HL-60/S4 treated with retinoic acid at 250 ng/mL for 4 days and 3 days (cell line): ENCODE results near the gene COL26A1.
"Not testable (repeated sequence)": the region's sequence is repeated elsewhere in the genome, so short reads cannot be mapped to it uniquely, and the experiment has no call there.

Source experiments
- in situ Hi-C: fragments of 300-500 bp; cut with MboI; formaldehyde crosslinking; loops from 2 replicates; pipeline ENCODE4 v1.7.0; 2022; ENCODE audit warnings: low sequenced_read_pairs

The COL26A1 gene

DNA sequence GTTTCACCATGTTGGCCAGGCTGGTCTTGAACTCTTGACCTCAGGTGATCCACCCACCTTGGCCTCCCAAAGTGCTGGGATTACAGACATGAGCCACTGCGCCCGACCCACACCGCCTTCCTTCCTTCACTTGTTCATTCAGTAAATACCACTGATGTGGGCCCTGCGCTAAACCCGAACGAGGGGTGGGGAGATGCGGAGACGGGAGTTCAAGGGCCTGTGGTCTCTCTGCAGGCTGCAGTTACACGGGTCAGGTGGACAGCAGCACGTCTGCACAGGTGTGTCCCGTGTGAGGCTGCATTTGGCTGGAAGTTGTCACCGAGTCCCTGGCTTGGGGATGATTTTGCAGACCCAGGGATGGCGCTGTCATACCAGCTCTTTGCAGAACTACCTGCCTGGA is 38.1 kb downstream of the COL26A1 start:
- in situ Hi-C loops = no loop called here

DNA sequence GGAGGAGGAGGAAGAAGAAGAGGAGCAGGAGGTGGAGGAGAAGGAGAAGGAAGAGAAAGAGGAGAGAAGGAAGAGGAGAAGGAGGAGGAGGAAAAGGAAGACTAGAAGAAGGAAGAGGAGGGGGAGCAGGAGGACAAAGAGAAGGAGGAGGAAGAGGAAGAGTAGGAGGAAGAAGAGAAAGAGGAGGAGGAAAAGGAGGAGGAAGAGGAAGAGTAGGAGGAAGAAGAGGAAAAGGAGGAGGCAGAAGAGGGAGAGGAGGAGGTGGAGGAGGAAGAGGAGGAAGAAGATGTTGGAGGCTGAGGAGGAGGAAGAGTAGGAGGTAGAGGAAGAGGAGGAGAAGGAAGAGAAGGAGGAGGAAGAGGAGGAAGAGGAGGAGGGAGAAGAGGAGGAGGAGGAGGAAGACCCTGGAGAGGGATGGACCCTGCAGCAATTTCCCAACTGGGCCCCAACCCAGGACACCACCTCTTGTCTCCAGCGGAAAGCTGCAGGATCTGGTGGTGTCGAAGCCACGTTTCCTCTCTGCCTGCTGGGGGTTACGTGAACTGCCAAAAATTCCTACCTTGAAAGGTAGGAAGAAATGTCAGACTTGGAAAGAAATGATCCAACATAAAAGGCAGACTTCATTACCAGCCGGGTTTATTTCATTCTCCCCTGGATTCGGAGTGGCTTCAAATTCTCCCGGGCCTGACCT is 38.9 kb downstream of the COL26A1 start:
- in situ Hi-C loops = no loop called here

DNA sequence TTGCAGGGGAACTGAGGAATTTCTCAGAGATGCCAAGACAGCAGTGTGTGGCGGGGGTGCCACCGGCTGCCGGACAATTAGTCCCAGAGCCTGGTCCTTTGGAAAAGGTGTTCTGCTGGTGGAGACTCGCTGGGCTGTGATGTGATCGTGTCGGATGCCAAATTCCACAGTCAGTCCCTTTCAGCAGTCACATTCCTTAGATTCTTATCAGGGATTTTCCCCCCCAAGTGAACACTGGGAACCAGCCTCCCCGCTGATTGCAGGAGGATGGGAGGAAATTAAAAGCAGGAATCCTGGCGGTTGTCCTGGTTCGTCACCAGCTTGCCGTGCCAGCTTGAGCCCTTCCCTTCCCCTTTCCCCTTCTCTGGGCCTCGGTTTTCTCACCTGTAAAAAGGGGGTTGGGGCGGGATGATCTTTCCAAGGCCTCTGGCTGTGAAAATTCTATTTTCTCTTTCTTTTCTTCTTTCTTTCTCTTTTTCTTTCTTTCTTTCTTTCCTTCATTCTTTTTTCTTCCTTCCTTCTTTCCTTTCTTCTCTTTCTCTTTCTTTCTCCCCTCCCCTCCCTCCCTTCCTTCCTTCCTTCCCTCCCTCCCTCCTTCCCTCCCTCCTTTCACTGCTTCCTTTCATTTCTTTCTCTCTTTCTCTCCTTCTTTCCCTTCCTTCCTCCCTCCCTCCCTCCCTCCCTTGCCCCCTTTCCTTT is 39.6 kb downstream of the COL26A1 start:
- in situ Hi-C loops = no loop called here

DNA sequence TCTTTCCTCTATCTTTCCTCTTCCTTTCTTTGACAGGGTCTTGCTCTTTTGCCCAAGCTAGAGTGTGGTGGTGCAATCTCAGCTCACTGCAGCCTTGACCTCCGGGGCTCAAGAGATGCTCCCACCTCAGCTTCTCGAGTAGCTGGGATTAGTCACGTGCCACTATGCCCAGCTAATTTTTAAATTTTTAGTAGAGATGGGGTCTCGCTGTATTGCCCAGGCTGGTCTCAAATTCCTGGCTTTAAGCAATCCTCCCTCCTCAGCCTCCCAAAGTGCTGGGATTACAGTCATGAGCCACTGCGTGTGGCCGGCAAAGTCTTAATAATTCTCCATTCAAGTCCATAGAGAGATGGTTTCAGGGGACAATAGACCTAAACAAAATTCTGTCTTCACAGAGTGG is 40.2 kb downstream of the COL26A1 start:
- in situ Hi-C loops = no loop called here

DNA sequence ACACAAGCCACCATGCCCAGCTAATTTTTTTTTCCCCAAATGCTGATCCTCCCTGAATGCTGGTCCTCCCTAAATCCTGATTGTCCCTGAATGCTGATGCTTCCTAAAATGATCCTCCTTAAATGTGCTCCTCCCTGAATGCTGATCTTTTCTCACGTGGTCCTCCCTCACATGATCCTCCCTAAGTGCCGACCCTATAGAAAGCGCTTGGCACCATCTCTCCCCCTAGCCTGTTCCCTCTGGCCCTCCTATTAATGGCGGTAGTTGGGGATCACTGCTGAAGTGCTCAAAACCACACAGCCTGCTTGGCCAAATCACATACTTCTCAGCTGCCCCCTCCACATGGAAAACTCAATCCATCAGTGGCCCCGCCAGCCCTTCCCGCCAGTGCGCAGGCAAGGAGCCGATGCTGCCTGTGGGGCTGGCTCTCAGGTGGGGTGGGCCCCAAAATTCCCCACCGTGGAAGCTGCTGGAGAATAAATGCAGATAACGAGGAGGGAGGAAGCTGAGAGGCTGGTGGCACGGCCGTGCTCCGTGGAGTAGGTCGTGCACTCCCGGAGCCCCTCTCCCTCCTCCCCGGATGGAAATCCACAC is 42.9 kb downstream of the COL26A1 start:
- in situ Hi-C loops = no loop called here

DNA sequence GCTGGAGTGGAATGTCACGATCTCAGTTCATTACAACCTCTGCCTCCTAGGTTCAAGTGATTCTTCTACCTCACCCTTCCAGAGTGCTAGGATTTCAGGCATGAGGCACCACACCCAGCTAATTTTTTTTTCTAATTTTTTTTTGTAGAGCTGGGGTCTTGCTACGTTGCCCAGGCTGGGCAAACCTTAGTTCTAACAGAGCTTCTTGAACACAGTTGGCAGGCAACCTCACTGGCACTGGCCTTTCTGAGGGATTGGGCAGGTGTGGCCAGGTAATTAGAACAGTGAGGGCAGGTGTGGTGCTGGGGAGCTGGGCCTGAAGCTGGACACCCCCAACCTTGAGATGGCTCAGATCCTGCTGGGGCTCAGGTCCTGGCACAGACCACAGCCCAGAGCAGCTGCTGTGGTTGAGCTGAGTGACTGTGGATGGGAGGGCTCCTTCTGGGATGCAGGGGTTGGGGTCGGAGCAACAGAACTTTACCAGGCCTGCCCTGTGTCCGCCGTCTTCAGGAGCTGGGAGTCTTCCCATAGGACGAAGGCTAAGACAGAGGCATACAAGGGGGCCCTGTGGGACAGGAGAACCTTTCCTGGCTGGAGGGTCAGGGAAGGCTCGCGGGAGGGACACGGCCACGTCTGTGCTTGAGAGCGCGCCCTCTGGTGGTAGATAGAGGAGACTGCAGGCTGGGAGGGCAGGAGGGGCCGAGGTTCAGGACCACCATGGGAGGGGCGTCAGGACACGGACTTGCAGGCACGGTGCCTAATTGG is 48.2 kb downstream of the COL26A1 start:
- in situ Hi-C loops = no loop called here

DNA sequence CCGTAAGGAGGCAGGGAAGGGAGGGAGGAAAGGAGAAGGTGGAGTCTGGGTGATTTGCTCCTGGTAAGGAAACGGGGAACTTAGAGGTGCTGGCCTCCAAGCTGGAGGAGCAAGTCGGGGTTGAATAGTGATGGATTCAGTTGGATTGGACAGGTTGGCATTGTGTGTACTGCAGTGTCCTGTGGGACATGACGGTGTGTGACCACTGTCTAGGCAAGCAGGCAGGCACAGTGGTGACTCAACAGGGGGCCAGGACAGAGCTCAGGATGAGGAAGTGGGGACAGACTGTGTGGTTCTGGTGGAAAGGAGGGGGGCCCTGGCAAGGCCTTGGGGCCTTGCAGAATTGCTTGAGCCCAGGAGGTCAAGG is 48.8 kb downstream of the COL26A1 start:
- in situ Hi-C loops = no loop called here

DNA sequence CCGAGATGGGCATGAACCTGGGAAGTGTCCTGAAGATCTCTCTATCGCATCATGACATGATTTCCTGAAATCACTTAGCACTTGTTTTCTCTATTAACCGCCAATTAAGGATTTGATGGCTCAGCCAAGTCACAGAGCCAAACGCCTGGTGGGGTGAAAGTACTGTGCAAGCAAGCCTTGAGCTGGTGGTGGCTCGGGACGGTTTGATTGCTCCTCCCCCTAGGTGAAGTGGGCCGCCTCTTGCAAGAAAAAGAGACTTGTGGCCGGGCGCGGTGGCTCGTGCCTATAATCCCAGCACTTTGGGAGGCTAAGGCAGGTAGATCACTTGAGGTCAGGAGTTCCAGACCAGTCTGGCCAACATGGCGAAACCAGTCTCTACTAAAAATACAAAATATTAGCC is 50.3 kb downstream of the COL26A1 start:
- in situ Hi-C loops = no loop called here

DNA sequence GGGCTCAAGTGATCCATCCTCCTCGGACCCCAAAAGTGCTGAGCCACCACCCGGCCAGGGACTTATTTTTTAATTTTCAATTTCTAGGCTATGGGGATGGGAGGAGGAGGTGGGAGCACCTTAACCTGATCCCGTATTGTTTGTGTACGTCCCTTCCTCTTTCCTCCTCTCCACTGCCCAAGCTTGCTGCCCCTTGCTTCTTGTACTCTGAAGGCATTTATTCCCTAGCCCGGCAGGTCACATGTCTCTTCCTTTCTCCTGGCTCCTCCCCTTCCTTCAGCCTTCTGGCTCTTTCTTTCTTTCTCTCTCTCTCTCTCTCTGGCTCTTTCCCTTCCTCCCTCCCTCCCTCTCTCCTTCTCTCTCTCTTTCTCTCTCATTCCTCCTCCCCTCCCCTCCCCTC is 56.0 kb downstream of the COL26A1 start:
- in situ Hi-C loops = no loop called here

DNA sequence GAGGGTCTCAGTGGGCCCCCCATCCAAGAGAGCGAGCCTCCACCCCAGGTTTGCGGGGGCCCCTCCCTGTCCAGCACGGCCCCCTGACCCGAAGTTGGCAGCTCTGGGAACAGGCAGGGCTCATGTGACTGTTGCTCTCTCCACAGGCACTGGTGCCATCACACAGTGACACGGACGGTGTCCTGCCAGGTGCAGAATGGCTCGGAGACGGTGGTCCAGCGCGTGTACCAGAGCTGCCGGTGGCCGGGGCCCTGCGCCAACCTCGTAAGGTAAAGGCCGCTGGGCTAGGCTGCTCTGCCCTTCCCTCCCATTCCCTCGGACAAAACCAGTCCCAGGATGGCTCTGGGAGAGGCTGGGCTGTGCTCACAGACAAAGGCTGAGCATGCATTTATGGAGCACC is 57.2 kb downstream of the COL26A1 start:
- in situ Hi-C loops = no loop called here

DNA sequence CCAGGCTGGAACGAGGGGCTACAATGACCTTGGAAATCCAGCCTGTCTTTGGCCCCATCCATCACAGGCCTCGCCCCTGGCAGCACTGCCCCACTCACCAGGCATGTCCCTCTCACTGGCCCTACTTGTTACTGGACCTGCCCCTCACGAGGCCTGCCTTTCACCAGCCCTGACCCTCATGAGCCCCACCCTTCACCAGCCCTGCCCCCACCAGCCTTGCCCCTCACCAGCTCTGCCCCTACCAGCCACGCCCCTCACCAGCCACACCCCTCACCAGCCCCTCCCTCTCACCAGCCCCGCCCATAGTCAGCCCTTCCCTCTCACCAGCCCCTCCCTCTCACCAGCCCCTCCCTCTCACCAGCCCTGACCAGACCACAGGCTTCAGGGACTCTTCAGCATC is 57.8 kb downstream of the COL26A1 start:
- in situ Hi-C loops = no loop called here

DNA sequence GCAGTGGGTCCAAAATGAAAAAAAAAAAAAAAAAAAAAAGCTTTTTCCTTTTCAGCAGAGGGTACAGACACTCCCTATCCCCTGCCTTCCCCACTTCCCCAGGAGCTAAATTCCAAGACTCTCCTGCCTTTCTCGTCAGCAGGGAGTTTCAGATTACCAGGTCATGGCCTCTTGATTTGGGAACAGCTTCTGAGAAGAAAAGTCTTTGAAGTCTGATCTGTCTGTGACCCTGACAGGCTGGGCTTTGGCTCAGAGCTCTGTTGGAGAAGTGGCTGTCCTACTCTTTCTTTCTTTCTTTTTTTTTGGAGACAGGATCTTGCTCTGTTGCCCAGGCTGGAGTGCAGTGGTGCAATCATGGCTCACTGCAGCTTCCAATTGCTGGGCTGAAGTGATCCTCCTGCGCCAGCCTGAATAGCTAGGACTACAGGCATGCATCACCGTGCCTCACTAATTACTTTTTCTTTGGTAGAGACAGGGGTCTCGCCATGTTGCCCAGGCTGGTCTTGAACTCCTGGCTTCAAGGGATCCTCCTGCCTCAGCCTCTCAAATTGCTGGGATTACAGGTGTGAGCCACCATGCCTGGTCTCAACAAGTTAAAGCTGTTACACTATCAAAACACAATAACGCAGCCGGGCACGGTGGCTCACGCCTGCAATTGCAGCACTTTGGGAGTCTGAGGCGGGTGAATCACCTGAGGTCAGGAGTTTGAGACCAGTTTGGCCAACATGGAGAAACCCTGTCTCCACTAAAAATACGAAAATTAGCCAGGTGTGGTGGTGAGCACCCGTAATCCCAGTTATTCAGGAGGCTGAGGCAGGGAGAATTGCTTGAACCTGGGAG is 59.9 kb downstream of the COL26A1 start:
- in situ Hi-C loops = no loop called here

DNA sequence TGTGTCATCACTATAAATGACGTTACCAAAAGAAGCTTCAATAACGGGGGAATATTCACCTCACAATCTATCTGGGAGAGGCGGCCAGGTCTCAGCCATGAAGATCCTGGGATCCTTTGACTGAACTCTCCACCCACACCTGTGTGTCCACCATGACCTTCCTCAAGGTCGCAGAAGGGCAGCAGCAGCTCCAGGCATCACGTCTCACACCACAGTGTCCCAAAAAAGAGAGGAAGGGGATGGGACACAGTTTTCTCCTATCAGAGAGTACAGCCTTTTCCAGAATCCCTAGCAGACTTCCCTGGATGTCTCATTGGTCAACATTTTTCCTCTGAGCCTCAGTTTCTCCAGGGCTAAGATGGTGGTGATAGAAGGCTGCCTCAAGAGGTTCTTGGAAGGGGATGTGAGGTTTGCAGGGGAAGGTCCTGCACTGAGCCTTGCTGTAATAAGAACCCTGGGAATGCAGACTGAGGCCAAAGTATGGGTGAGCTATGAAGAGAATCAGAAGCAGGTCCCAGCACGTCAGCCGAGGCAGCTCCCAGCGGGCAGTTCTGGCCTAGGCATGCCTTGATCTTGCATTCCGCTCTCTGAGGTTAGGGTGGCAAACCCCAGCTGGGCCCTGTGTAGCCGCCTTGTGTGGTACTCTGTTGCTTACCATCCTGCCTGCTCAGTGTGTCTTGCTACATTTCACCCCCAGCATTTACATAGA is 63.8 kb downstream of the COL26A1 start:
- in situ Hi-C loops = no loop called here

DNA sequence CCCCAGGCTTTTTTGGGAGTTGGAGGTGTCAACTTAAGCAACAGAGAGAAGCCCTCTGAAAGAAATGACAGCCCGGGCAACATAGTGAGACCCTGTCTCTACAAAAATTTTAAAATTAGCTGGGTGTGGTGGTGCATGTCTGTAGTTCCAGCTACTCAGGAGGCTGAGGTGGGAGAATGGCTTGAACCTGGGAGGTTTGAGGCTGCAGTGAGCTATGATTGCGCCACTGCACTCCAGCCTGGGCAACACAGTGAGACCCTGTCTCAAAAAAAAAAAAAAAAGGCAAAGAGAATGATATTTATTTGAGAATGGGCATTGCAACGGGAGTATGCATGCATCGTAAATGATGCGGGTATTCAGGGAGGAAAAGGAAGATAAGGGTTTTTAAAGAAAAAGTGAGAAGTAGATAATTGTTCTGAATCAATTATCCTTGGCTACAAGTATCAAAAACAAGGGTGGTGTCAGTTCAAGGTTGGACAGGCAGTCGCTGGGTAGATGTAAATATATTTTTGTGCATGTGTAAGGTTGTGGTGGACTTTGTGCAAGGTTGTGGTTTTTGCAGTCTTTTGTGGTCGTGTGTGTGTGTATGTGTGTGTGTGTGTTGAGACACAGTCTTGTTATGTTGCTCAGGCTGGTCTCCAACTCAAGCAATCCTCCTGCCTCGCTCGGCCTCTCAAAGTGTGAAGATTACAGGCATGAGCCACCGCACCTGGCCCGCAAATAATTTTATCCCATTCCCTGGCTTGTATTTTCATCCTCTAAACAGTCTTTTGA is 65.6 kb downstream of the COL26A1 start:
- in situ Hi-C loops = no loop called here

DNA sequence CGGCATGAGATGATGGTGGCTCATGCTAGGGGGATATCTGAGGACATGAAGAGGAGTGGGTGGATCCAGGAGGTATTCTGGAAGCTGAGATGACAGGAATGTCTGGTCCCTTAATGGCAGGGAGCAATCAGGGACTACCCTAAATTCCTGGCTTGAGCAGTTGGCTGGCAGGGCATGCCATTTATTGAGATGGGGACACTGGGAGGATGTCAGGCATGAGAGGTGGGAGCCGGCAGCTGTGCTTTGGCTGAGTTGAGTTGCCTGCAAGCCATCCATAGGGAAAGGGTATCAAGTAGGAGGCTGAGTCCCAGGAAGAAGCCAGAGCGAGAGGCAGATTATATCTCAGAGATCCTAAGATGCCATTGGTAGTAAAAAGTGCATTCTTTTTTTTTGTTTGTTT is 69.6 kb downstream of the COL26A1 start:
- in situ Hi-C loops = no loop called here

DNA sequence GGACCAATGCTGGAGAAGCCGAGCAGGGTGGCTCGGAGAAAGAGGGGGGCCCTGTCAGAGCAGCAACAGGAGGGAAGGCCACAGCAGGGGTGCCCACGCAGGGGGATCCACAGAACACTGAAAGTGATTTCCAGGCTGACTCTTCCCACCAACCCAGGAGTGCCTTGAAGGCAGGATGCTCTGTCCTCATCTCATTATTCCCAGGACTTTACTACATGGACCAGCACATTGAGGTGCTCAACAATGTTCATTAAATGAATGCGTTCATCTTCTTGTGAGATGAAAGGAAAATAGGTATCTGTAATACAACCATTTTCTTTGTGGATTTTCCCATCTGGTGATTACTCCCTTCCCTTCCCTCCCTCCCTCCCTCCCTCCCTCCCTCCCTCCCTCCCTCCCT is 71.0 kb downstream of the COL26A1 start:
- in situ Hi-C loops = no loop called here

DNA sequence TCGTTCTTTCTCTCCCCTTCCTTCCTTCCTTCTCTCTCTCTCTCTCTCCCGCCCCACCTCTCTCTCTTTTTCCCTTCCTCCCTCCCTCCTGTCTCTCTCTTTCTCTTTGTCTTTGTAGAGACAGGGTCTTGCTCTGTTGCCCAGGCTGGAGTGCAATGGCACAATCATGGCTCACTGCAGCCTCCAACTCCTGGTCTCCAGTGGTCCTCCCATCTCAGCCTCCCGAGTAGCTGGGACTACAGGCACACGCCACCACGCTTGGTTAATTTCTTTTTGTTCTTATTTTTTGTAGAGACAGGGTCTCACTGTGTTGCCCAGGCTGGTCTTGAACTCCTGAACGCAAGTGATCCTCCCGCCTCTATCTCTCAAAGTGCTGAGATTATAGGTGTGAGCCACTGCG is 71.5 kb downstream of the COL26A1 start:
- in situ Hi-C loops = not testable (repeated sequence)

DNA sequence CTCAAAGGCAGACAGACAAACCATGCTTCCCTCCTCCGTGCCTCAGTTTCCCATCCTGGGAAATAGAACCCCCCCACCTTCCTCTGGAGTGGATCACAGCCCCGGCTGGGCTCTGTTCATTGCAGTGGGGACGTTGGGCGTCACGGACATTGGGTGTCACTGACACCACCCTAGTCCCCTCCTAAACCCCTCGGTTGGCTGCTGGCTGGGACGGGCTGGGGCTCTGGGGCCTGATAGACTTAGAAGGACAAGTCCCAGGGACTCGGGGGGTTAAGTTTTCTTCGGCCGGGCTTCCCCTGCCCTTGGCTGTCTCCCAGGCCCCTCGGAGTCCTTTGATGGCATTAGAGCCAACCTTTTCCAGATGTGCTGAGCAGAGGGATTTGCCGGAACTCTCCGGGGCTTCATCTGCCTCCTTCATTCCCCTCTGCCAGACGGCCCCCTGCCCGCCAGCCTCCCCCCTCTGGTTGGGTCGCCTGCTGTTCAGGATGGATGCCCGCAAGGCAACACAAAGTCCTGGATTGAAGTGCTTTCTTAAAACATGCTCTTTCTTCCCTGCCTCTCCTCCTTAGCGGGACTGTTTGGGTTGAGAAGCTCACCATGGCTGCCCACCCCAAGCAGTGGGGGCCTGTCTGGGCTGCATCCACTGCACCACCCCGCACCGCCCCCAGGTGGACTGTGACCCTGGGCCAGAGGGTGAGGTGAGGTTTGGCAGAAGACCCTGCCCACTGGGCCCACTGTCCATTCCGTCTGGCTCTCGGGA is 73.0 kb downstream of the COL26A1 start:
- in situ Hi-C loops = no loop called here

DNA sequence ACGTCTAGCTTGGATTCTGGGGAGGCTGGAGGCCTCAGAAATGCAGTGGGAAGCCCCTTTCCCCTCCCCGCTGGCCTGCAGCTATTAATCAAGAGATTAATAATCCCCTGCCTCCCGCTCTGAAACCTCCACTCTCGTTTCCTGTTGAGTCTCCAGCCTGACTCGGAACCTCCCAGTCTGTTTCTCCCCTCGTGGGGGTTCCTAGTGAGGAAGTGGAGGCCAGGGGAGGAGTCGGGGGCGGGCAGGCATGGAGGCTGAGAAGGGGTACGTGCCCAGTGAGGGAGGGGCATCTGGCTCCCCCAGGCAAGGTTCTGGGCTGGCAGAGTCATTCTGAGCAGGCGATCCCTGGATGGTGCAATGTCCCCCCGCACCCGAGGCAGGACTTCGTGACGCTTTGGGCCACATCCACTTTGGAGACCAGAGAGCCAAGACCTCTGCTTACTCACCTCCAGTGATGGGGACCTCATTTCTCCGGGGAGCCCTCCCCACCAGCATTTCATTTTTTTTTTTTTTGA is 73.6 kb downstream of the COL26A1 start:
- in situ Hi-C loops = no loop called here
